Mammary epithelial cell (primary cell): ENCODE results near the gene TMA7B.

Source experiments
- CTCF ChIP-seq, 2 donors: IDR thresholded peaks in 1 of 2; conservative IDR thresholded peaks in 1 of 2; 2 replicates each; pipeline ENCODE4 v1.5.1; 2011 to 2012; ENCODE audit warnings: inconsistent platforms in 2 of 2, low read length in 2 of 2, mild to moderate bottlenecking in 2 of 2, control low read depth in 1 of 2, low read depth in 1 of 2; ENCODE audit not compliant: insufficient read depth in 1 of 2; ENCODE audit errors: extremely low read depth in 1 of 2
- EZH2 ChIP-seq: IDR thresholded peaks from 2 replicates; pipeline ENCODE4 v1.6.1; 2012; ENCODE audit warnings: low read length, inconsistent platforms, borderline replicate concordance

GRCh38 chr22:39915295-39915726, 44.9 kb upstream of the TMA7B start:
- TF ChIP-seq CTCF (conservative IDR thresholded peaks at IDR 0.05 in 1 of 2, IDR thresholded peaks at IDR 0.05 in 1 of 2; ENCODE audit: extremely low read depth in 1 of 2, insufficient read depth in 1 of 2, low read depth in 1 of 2, low read length in 2 of 2) (no peak), EZH2 (no peak)
